Mesenchymal stem cell (in vitro differentiated cells and primary cell): ENCODE results near the gene SLC36A2.

Experiments
- DNase-seq: peaks from one replicate; pipeline ENCODE4 v3.0.0-alpha.2; 2013
- H2AFZ ChIP-seq: one replicate; pipeline ENCODE4 v1.6.1; 2013; ENCODE audit warnings: low read depth, mild to moderate bottlenecking, control low read depth, inconsistent platforms, low read length, moderate library complexity
- H2AK5ac ChIP-seq: 2 replicates; pipeline ENCODE4 v1.6.1; 2013; ENCODE audit warnings: low read length, moderate library complexity, mild to moderate bottlenecking, inconsistent platforms; ENCODE audit not compliant: severe bottlenecking
- H2BK120ac ChIP-seq: one replicate; pipeline ENCODE4 v1.6.1; 2013; ENCODE audit warnings: low read depth, mild to moderate bottlenecking, inconsistent platforms, low read length, moderate library complexity
- H2BK12ac ChIP-seq, 2 experiments: one replicate each; pipeline ENCODE4 v1.6.1; 2013; ENCODE audit warnings: inconsistent platforms in 2 of 2, low read length in 2 of 2, mild to moderate bottlenecking in 2 of 2, moderate library complexity in 2 of 2, control low read depth in 1 of 2
- H2BK15ac ChIP-seq: one replicate; pipeline ENCODE4 v1.6.1; 2013; ENCODE audit warnings: mild to moderate bottlenecking, low read depth, inconsistent platforms; ENCODE audit not compliant: poor library complexity, severe bottlenecking
- H2BK5ac ChIP-seq: 2 replicates; pipeline ENCODE4 v1.6.1; 2013; ENCODE audit warnings: low read depth, mild to moderate bottlenecking, low read length, control low read depth, inconsistent platforms; ENCODE audit not compliant: poor library complexity, severe bottlenecking
- H3K14ac ChIP-seq, 2 experiments: one replicate each; pipeline ENCODE4 v1.6.1; 2013; ENCODE audit warnings: inconsistent platforms in 2 of 2, low read length in 2 of 2, control low read depth in 1 of 2, mild to moderate bottlenecking in 1 of 2, moderate library complexity in 1 of 2
- H3K18ac ChIP-seq, 2 experiments: one replicate each; pipeline ENCODE4 v1.6.1; 2013; ENCODE audit warnings: inconsistent platforms in 2 of 2, low read length in 2 of 2, control low read depth in 1 of 2, low read depth in 1 of 2, mild to moderate bottlenecking in 1 of 2
- H3K23ac ChIP-seq, 2 experiments: one replicate each; pipeline ENCODE4 v1.6.1; 2013; ENCODE audit warnings: inconsistent platforms in 2 of 2, low read length in 2 of 2, mild to moderate bottlenecking in 2 of 2, moderate library complexity in 2 of 2, control low read depth in 1 of 2
- H3K27ac ChIP-seq: 2 replicates; pipeline ENCODE4 v1.5.1; 2013; ENCODE audit warnings: mild to moderate bottlenecking, moderate library complexity, low read length, control low read depth, inconsistent platforms; ENCODE audit not compliant: poor library complexity, severe bottlenecking
- H3K27me3 ChIP-seq, 2 experiments: 2 replicates each; pipeline versions ENCODE4 v1.6.1 to v1.7.0; 2013; ENCODE audit warnings: low read length in 2 of 2, mild to moderate bottlenecking in 2 of 2, moderate library complexity in 2 of 2, control low read depth in 1 of 2, inconsistent platforms in 1 of 2; ENCODE audit not compliant: control insufficient read depth in 1 of 2, insufficient read depth in 1 of 2
- H3K36me3 ChIP-seq, 2 experiments: 2 replicates each; pipeline versions ENCODE4 v1.6.1 to v1.7.0; 2013; ENCODE audit warnings: low read length in 2 of 2, control low read depth in 1 of 2, inconsistent platforms in 1 of 2, low read depth in 1 of 2, mild to moderate bottlenecking in 1 of 2; ENCODE audit not compliant: insufficient read depth in 2 of 2, control insufficient read depth in 1 of 2
- H3K4ac ChIP-seq, 2 experiments: one replicate each; pipeline ENCODE4 v1.6.1; 2013; ENCODE audit warnings: inconsistent platforms in 2 of 2, low read length in 2 of 2, mild to moderate bottlenecking in 2 of 2, moderate library complexity in 2 of 2, control low read depth in 1 of 2, low read depth in 1 of 2
- H3K4me1 ChIP-seq: 2 replicates; pipeline ENCODE4 v1.6.1; 2013; ENCODE audit warnings: low read depth, low read length, control low read depth; ENCODE audit not compliant: control insufficient read depth, insufficient read depth
- H3K4me2 ChIP-seq: 2 replicates; pipeline ENCODE4 v1.6.1; 2013; ENCODE audit warnings: low read length, mild to moderate bottlenecking, inconsistent platforms; ENCODE audit not compliant: poor library complexity, severe bottlenecking
- H3K4me3 ChIP-seq, 2 experiments: 2 replicates each; pipeline versions ENCODE4 v1.5.1 to v1.7.0; 2013; ENCODE audit warnings: low read length in 2 of 2, mild to moderate bottlenecking in 2 of 2, control low read depth in 1 of 2, low read depth in 1 of 2; ENCODE audit not compliant: insufficient read depth in 1 of 2
- H3K79me1 ChIP-seq: replicated peaks from 2 replicates; pipeline ENCODE4 v1.6.1; 2013; ENCODE audit warnings: mild to moderate bottlenecking, control low read depth, low read length, inconsistent platforms; ENCODE audit not compliant: poor library complexity, severe bottlenecking
- H3K9ac ChIP-seq: 2 replicates; pipeline ENCODE4 v1.7.0; 2013; ENCODE audit warnings: mild to moderate bottlenecking, low read length, moderate library complexity
- H3K9me3 ChIP-seq: 2 replicates; pipeline ENCODE4 v1.7.0; 2013; ENCODE audit warnings: mild to moderate bottlenecking, low read length; ENCODE audit not compliant: control insufficient read depth
- H4K8ac ChIP-seq: one replicate; pipeline ENCODE4 v1.6.1; 2013; ENCODE audit warnings: inconsistent platforms, mild to moderate bottlenecking, low read length, moderate library complexity
- H4K91ac ChIP-seq: one replicate; pipeline ENCODE4 v1.6.1; 2013; ENCODE audit warnings: mild to moderate bottlenecking, low read length, inconsistent platforms
- WGBS: methylation state at CpG from one replicate; pipeline ENCODE4 v1.1.7; 2013; ENCODE audit warnings: mixed read lengths; 5-methylcytosine and 5-hydroxymethylcytosine counted together

The SLC36A2 gene

DNA sequence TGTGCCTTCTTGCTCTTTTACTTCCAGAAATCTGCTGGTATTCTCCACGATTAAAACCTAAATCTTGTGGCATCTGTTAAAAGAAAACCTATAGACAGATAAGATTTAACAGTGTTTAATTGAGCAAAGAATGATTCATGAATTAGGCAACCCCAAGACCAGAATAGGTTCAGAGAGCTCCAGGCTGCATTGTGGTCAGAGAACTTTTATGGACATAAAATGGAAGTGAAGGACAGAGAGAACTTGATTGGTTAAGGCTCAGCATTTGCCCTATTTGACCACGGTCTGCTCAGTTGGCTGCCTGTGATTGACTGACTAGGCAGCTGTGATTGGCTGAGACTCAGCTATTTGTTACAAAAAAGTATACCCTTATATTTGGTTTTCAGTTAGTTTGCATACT, 10.4 kb upstream of the SLC36A2 start:
- Histone ChIP-seq H3K4me1 (no peaks in the 10 kb centered on the region), H3K36me3 (no peaks in the 10 kb centered on the region), H3K4me2 (no peak overlapping the region), H3K14ac (no peak overlapping the region), H3K18ac (no peak overlapping the region), H2AK5ac (no peak overlapping the region), H3K23ac (no peak overlapping the region), H3K79me1 (no peaks in the 10 kb centered on the region), H3K4ac (no peak overlapping the region), H4K8ac (no peak overlapping the region), H3K9ac (no peak overlapping the region), H3K27me3 (peaks cover 3 to 18% of the 10 kb centered on the region in 2 experiments), H2BK120ac (no peak overlapping the region), H4K91ac (no peak overlapping the region), H2BK12ac (no peak overlapping the region), H2BK5ac (no peak overlapping the region), H3K9me3 (peaks cover 18% of the 10 kb centered on the region), H3K27ac (no peak overlapping the region), H2BK15ac (no peak overlapping the region), H2AFZ (no peak overlapping the region), H3K4me3 (no peak overlapping the region)
- 60% methylated on average over 1 of the region's 2 CpGs for WGBS
- DNase-seq: no peak

DNA sequence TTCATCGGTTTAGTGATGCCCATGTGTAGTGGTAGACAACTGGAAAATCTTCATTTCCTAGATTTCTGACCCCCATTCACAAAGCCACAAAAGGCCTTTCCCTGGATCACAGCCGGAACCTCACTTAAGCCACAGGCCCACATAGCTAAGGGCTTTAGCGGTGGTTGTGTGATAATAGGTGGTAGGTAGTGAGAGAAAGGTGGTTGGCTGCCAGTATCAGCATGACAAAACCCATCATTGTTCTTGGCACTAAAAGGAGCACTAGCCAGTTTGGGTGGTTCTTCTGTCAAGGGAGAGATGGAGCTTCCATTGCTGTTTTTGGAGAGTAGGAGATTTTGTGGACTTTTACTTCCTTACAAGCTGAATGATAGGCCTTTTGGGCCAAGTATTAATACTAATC, 9.7 kb upstream of the SLC36A2 start:
- H3K9me3 ChIP-seq: peaks cover 13% of the 10 kb centered on the region
- H4K91ac ChIP-seq: no peak overlapping the region
- no peaks in the 10 kb centered on the region for H3K79me1 ChIP-seq
- H2BK15ac ChIP-seq: no peak overlapping the region
- 77% methylated on average over 2 of the region's 3 CpGs for WGBS
- peaks cover 3 to 18% of the 10 kb centered on the region in 2 experiments for H3K27me3 ChIP-seq
- no peak overlapping the region for H3K23ac ChIP-seq
- no peak overlapping the region for H3K27ac ChIP-seq
- no peak overlapping the region for H3K18ac ChIP-seq
- no peak overlapping the region for H2BK12ac ChIP-seq
- no peaks in the 10 kb centered on the region for H3K36me3 ChIP-seq
- H3K4me2 ChIP-seq: no peak overlapping the region
- H3K4me3 ChIP-seq: no peak overlapping the region
- no peak overlapping the region for H4K8ac ChIP-seq
- H2AK5ac ChIP-seq: no peak overlapping the region
- H3K14ac ChIP-seq: no peak overlapping the region
- H2BK120ac ChIP-seq: no peak overlapping the region
- H3K4ac ChIP-seq: no peak overlapping the region
- no peaks in the 10 kb centered on the region for H3K4me1 ChIP-seq
- no peak overlapping the region for H2AFZ ChIP-seq
- H2BK5ac ChIP-seq: no peak overlapping the region
- H3K9ac ChIP-seq: no peak overlapping the region
- no peak for DNase-seq

DNA sequence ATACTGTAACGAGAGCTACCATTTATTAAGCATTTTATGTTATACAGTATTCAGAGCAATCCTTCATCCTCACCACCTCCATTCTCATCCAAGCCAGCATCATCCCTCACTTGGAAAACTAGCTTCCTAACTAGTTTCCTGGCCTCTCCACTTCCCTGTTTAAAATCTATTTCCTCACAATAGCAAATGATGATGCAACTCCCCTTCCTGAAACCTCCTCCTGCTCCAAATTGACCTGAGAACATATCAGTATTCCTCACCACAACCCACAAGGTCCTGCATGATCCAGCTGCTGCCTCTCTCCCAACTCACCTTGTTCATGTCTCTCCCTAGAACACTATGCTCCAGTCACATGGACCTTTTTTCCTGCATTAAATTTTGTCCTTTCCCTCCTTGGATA, 4.3 kb upstream of the SLC36A2 start:
- DNase-seq: no peak
- H3K14ac ChIP-seq: no peak overlapping the region
- H2BK120ac ChIP-seq: no peak overlapping the region
- H3K9ac ChIP-seq: no peak overlapping the region
- H3K9me3 ChIP-seq: no peaks in the 10 kb centered on the region
- no peaks in the 10 kb centered on the region for H3K79me1 ChIP-seq
- H3K36me3 ChIP-seq: no peaks in the 10 kb centered on the region
- no peak overlapping the region for H3K18ac ChIP-seq
- H3K4me1 ChIP-seq: no peaks in the 10 kb centered on the region
- H3K4ac ChIP-seq: no peak overlapping the region
- H3K4me3 ChIP-seq: no peak overlapping the region
- H2AFZ ChIP-seq: no peak overlapping the region
- no peak overlapping the region for H2BK12ac ChIP-seq
- H3K23ac ChIP-seq: no peak overlapping the region
- H3K27me3 ChIP-seq: peaks cover 26 to 53% of the 10 kb centered on the region in 2 experiments
- no peak overlapping the region for H2AK5ac ChIP-seq
- no peak overlapping the region for H4K8ac ChIP-seq
- H4K91ac ChIP-seq: no peak overlapping the region
- 82% methylated on average over 1 of the region's 1 CpG for WGBS
- no peak overlapping the region for H2BK5ac ChIP-seq
- H3K4me2 ChIP-seq: no peak overlapping the region
- H3K27ac ChIP-seq: no peak overlapping the region
- H2BK15ac ChIP-seq: no peak overlapping the region

DNA sequence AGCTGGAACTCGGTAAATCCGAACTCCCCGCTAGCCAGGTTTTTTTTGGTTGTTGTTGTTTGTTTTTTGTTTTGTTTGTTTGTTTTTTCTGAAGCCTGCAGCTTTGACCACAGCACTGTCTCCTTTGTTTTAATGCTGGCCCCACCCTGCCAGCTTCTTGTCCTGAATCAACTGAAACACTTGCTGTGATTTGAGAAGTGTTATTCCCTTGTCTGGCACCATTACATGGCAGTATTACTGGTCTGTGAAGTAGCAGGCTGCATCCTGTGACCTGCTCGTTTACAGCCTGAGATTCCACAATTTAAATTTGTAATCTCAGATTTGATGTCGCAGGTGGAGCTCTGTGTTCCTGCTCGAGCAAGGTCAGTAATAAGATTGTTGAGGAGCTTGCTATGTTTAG, 1.4 kb upstream of the SLC36A2 start:
- WGBS: 41% methylated on average over 5 of the region's 6 CpGs
- H2BK5ac ChIP-seq: no peak overlapping the region
- H3K4me2 ChIP-seq: no peak overlapping the region

More for the DNA sequence above, 1.4 kb upstream of the SLC36A2 start:
- Histone ChIP-seq H3K9ac (no peak overlapping the region), H2BK120ac (no peak overlapping the region), H4K91ac (no peak overlapping the region), H3K4me1 (no peaks in the 10 kb centered on the region), H2BK12ac (no peak overlapping the region), H3K27me3 (peaks cover 48 to 54% of the 10 kb centered on the region in 2 experiments), H3K4me3 (no peak overlapping the region), H3K18ac (no peak overlapping the region), H4K8ac (no peak overlapping the region), H3K79me1 (no peaks in the 10 kb centered on the region), H2AFZ (no peak overlapping the region), H3K36me3 (no peaks in the 10 kb centered on the region), H3K4ac (no peak overlapping the region), H3K23ac (no peak overlapping the region), H3K9me3 (no peaks in the 10 kb centered on the region), H2BK15ac (no peak overlapping the region), H2AK5ac (no peak overlapping the region), H3K14ac (no peak overlapping the region), H3K27ac (no peak overlapping the region)
- DNase-seq: no peak
